Fibroblast of skin of left quadriceps (primary cell): ENCODE results near the gene KRI1.

Source experiments
- DNase-seq, 2 experiments: peaks; one replicate each; pipeline ENCODE4 v3.0.0-alpha.2; 2013; ENCODE audit warnings: low read depth in 2 of 2

Gene KRI1

GRCh38 chr19:10518444-10519361 lies 47.1 kb downstream of the KRI1 start:
- no peak for DNase-seq

GRCh38 chr19:10517760-10518443 lies 47.9 kb downstream of the KRI1 start:
- no peak for DNase-seq

GRCh38 chr19:10517361-10517759 lies 48.5 kb downstream of the KRI1 start, which contains the start of gene S1PR5:
Gene S1PR5 (minus strand): TSS chr19:10517447. CDS start chr19:10515011, 2,436 bp downstream.
- no peak for DNase-seq

- DNase-seq = no peak
These were observed 49.0 kb downstream of the KRI1 start for GRCh38 chr19:10516671-10517286.

- no peak for DNase-seq
These were observed 49.8 kb downstream of the KRI1 start for GRCh38 chr19:10516064-10516385.

- DNase-seq = no peak
These were observed 51.3 kb downstream of the KRI1 start for GRCh38 chr19:10514211-10515145.

- DNase-seq = no peak
These were observed 52.6 kb downstream of the KRI1 start for GRCh38 chr19:10513223-10513622.

- DNase-seq = no peak
These were observed 55.5 kb downstream of the KRI1 start for GRCh38 chr19:10510301-10510802.

- DNase-seq = no peak
These were observed 57.1 kb downstream of the KRI1 start for GRCh38 chr19:10508707-10509106.

GRCh38 chr19:10508036-10508435 lies 57.8 kb downstream of the KRI1 start:
- DNase-seq = no peak

- DNase-seq = peak in 1 of 2 experiments; percentile 16
These were observed 60.1 kb downstream of the KRI1 start for GRCh38 chr19:10505583-10506229.
